GM12878 (cell line): ENCODE data around the gene ZNF213. TPM values are rescaled to one million over a fixed set of nuclear protein-coding genes. Genes with fewer than 3 reads are reported as not detected.

Experiments
- ASH2L ChIP-seq: fragments of 300-600, 200-600 bp; sonication (generic); IDR thresholded peaks from 2 replicates; pipeline ENCODE4 v1.6.1; 2017; ENCODE audit warnings: low read depth, mild to moderate bottlenecking, borderline replicate concordance
- BRCA1 ChIP-seq: IDR thresholded peaks from 2 replicates; pipeline ENCODE4 v1.6.1; 2011; ENCODE audit warnings: low read depth, low read length, improper control_type of control experiment
- CEBPZ ChIP-seq: fragments of 150-350 bp; IDR thresholded peaks from 2 replicates; pipeline ENCODE4 v1.6.1; 2016; ENCODE audit warnings: low read depth, low read length
- EP300 ChIP-seq, 2 experiments: fragments of 150-350 bp in 1 of 2; IDR thresholded peaks; 2 replicates each; pipeline ENCODE4 v1.6.1; 2011 to 2012; ENCODE audit warnings: low read depth in 2 of 2, low read length in 2 of 2, borderline replicate concordance in 1 of 2, improper control_type of control experiment in 1 of 2, inconsistent platforms in 1 of 2; ENCODE audit not compliant: control insufficient read depth in 1 of 2
- HDAC2 ChIP-seq: fragments of 200-600 bp; sonication (generic); IDR thresholded peaks from 2 replicates; pipeline ENCODE4 v1.6.1; 2017
- HDAC6 ChIP-seq: fragments of 200-600 bp; sonication (generic); IDR thresholded peaks from one replicate; pipeline ENCODE4 v1.8.0; 2017; ENCODE audit warnings: antibody characterized with exemption; ENCODE audit not compliant: unreplicated experiment
- IKZF2 ChIP-seq, 2 experiments: fragments of 450-650 bp; IDR thresholded peaks; 2 replicates each; pipeline ENCODE4 v1.6.1; 2017; ENCODE audit warnings: mild to moderate bottlenecking in 2 of 2, moderate library complexity in 2 of 2
- MEF2A ChIP-seq: IDR thresholded peaks from 2 replicates; pipeline ENCODE4 v1.6.1; 2011; ENCODE audit warnings: low read depth, mild to moderate bottlenecking, low read length, moderate library complexity; ENCODE audit not compliant: insufficient read depth
- MTA2 ChIP-seq: fragments of 450-650 bp; IDR thresholded peaks from 2 replicates; pipeline ENCODE4 v1.6.1; 2016; ENCODE audit warnings: low read depth, mild to moderate bottlenecking, moderate library complexity
- MYB ChIP-seq: fragments of 150-350 bp; IDR thresholded peaks from 2 replicates; pipeline ENCODE4 v1.6.1; 2014; ENCODE audit warnings: mild to moderate bottlenecking, low read depth, low read length, borderline replicate concordance
- NR2C1 ChIP-seq: fragments of 450-650 bp; IDR thresholded peaks from 2 replicates; pipeline ENCODE4 v1.6.1; 2017; ENCODE audit warnings: antibody characterized with exemption, mild to moderate bottlenecking, moderate library complexity
- NR2C2 ChIP-seq: IDR thresholded peaks from 2 replicates; pipeline ENCODE4 v1.6.1; 2011; ENCODE audit warnings: borderline replicate concordance, low read depth; ENCODE audit not compliant: control insufficient read depth, insufficient read length
- PML ChIP-seq: IDR thresholded peaks from 2 replicates; pipeline ENCODE4 v1.6.1; 2012; ENCODE audit warnings: low read length, inconsistent platforms
- RAD51 ChIP-seq: fragments of 450-650 bp; IDR thresholded peaks from 2 replicates; pipeline ENCODE4 v1.6.1; 2016; ENCODE audit warnings: moderate library complexity, mild to moderate bottlenecking, inconsistent platforms
- RFX5 ChIP-seq: IDR thresholded peaks from 2 replicates; pipeline ENCODE4 v1.6.1; 2011; ENCODE audit warnings: low read depth, low read length, improper control_type of control experiment
- SMAD1 ChIP-seq: fragments of 450-650 bp; IDR thresholded peaks from 2 replicates; pipeline ENCODE4 v1.6.1; 2018; ENCODE audit warnings: mild to moderate bottlenecking, low read depth; ENCODE audit not compliant: partially characterized antibody
- TCF3 ChIP-seq: IDR thresholded peaks from 2 replicates; pipeline ENCODE4 v1.6.1; 2012; ENCODE audit warnings: low read depth, mild to moderate bottlenecking, low read length, borderline replicate concordance; ENCODE audit not compliant: insufficient read depth
- ZNF217 ChIP-seq: fragments of 450-650 bp; IDR thresholded peaks from 2 replicates; pipeline ENCODE4 v1.6.1; 2017; ENCODE audit warnings: antibody characterized with exemption, mild to moderate bottlenecking
- ZNF622 ChIP-seq: fragments of 450-650 bp; IDR thresholded peaks from 2 replicates; pipeline ENCODE4 v1.6.1; 2017; ENCODE audit warnings: mild to moderate bottlenecking, inconsistent platforms
- ZSCAN29 ChIP-seq: fragments of 450-650 bp; IDR thresholded peaks from 2 replicates; pipeline ENCODE4 v1.6.1; 2017; ENCODE audit warnings: mild to moderate bottlenecking, moderate library complexity
- polyA plus RNA-seq, 11 experiments: library from polyadenylated mRNA; depleted of rRNA in 4 of 11; unstranded in 6 of 11; stranded (reverse) in 5 of 11; fragments of >200 nt; fragmentation: Nextera tagmentation in 4 of 11; fragmentation: Illumina TruSeq in 1 of 11; extraction: Ambion mirVana in 4 of 11; extraction: Trizol in 1 of 11; gene quantifications; 1 replicate in 1 of 11; 2 replicates in 10 of 11; pipeline versions ENCODE4 v1.2.1 to v1.2.3, GENCODE V29; 2011 to 2016; ENCODE audit warnings: inconsistent platforms in 2 of 11, missing spikeins in 2 of 11, low read depth in 1 of 11
- total RNA-seq, 4 experiments: library from RNA; depleted of rRNA in 3 of 4; stranded (reverse); fragments of >200 nt in 3 of 4; fragmentation: Illumina TruSeq in 1 of 4; extraction: Trizol in 1 of 4; gene quantifications; 2 replicates each; pipeline versions ENCODE4 v1.2.1 to v1.2.3, GENCODE V29; 2013 to 2021
- TF ChIP-seq, protein P1 (sequence below): fragments of 450-650 bp; formaldehyde crosslinking; IDR thresholded peaks from 2 replicates; pipeline ENCODE4 v1.4.0; 2020; ENCODE audit warnings: mild to moderate bottlenecking, moderate library complexity
- TF ChIP-seq, protein P2 (sequence below): fragments of 450-650 bp; IDR thresholded peaks from 2 replicates; pipeline ENCODE4 v1.6.1; 2017; ENCODE audit warnings: mild to moderate bottlenecking, low read depth, inconsistent platforms; ENCODE audit not compliant: poor library complexity, severe bottlenecking

Gene ZNF213
- total and polyA plus RNA-seq, 10 of the 15 experiments (the other 5 are each of a cell fraction or from before 2014, with no cell fraction given): 0.53 to 9.4 (median 1.1) TPM

GRCh38 chr16:3158510-3159314 lies 23.9 kb downstream of the ZNF213 start (continued):
- 0 out of 2 replicates have a peak, but pooled peaks have one; percentile 40 for TF ChIP-seq ZNF217
- no peak for TF ChIP-seq RFX5
- no peak for TF ChIP-seq CEBPZ
- TF ChIP-seq, protein P1, sequence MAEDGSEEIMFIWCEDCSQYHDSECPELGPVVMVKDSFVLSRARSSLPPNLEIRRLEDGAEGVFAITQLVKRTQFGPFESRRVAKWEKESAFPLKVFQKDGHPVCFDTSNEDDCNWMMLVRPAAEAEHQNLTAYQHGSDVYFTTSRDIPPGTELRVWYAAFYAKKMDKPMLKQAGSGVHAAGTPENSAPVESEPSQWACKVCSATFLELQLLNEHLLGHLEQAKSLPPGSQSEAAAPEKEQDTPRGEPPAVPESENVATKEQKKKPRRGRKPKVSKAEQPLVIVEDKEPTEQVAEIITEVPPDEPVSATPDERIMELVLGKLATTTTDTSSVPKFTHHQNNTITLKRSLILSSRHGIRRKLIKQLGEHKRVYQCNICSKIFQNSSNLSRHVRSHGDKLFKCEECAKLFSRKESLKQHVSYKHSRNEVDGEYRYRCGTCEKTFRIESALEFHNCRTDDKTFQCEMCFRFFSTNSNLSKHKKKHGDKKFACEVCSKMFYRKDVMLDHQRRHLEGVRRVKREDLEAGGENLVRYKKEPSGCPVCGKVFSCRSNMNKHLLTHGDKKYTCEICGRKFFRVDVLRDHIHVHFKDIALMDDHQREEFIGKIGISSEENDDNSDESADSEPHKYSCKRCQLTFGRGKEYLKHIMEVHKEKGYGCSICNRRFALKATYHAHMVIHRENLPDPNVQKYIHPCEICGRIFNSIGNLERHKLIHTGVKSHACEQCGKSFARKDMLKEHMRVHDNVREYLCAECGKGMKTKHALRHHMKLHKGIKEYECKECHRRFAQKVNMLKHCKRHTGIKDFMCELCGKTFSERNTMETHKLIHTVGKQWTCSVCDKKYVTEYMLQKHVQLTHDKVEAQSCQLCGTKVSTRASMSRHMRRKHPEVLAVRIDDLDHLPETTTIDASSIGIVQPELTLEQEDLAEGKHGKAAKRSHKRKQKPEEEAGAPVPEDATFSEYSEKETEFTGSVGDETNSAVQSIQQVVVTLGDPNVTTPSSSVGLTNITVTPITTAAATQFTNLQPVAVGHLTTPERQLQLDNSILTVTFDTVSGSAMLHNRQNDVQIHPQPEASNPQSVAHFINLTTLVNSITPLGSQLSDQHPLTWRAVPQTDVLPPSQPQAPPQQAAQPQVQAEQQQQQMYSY (CRISPR knock-in tag): no peak
- no peak for TF ChIP-seq ASH2L
- TF ChIP-seq HDAC6: no peak
- TF ChIP-seq IKZF2 (IDR thresholded peaks at IDR 0.05): peak; percentile 52 to 65; a peak in 2 of 4 replicates
- 0 out of 2 replicates have a peak, but pooled peaks have one; percentile 56 for TF ChIP-seq TCF3
- TF ChIP-seq, protein P2, sequence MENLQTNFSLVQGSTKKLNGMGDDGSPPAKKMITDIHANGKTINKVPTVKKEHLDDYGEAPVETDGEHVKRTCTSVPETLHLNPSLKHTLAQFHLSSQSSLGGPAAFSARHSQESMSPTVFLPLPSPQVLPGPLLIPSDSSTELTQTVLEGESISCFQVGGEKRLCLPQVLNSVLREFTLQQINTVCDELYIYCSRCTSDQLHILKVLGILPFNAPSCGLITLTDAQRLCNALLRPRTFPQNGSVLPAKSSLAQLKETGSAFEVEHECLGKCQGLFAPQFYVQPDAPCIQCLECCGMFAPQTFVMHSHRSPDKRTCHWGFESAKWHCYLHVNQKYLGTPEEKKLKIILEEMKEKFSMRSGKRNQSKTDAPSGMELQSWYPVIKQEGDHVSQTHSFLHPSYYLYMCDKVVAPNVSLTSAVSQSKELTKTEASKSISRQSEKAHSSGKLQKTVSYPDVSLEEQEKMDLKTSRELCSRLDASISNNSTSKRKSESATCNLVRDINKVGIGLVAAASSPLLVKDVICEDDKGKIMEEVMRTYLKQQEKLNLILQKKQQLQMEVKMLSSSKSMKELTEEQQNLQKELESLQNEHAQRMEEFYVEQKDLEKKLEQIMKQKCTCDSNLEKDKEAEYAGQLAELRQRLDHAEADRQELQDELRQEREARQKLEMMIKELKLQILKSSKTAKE: no peak
- TF ChIP-seq NR2C1: no peak
- no peak for TF ChIP-seq ZSCAN29
- TF ChIP-seq MTA2: no peak
- TF ChIP-seq ZNF622: no peak
- no peak for TF ChIP-seq PML
- no peak for TF ChIP-seq MEF2A
- TF ChIP-seq NR2C2: no peak
- TF ChIP-seq BRCA1: no peak
- no peak for TF ChIP-seq EP300 (IDR thresholded peaks at IDR 0.05; ENCODE audit: borderline replicate concordance in 1 of 2, control insufficient read depth in 1 of 2, low read depth in 2 of 2, low read length in 2 of 2)
- TF ChIP-seq MYB: no peak
- TF ChIP-seq HDAC2: no peak
- no peak for TF ChIP-seq RAD51
- TF ChIP-seq SMAD1: no peak
